HG02870 (cell line): ENCODE measurements around the gene CIDEB.
A peak's percentile ranks its signal among the peaks of the same experiment; 100 is the strongest.

Source experiments
- ATAC-seq: cut with Tn5 transposase; IDR thresholded peaks from one replicate; pipeline ENCODE4 v1.9.1; 2021; ENCODE audit warnings: mild to moderate bottlenecking, moderate library complexity; ENCODE audit not compliant: unreplicated experiment

Gene CIDEB

DNA sequence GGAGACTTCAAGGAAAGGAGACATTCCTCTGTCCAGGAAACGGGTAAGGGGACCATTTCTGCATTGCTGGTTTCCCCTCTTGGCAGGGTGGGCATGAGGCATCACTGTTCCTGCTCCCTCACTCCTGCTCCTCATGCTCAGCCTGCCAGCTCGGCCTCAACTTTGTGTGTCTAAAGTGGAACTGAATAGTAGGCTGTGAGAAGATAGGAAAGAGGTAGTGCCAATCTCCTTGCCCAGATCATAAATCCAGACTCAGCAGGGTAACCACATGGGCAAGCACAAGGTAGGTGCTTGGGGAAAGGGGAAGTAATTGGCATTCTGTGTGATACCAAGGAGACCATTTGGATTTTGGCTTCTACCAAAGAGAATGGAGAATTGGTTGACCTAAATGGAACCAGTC lies 6.1 kb upstream of the CIDEB start:
- no peak for ATAC-seq

GRCh38 chr14:24312736-24313507 lies 5.1 kb upstream of the CIDEB start:
- no peak for ATAC-seq

GRCh38 chr14:24311837-24312615 lies 4.2 kb upstream of the CIDEB start:
- ATAC-seq = no peak

GRCh38 chr14:24310646-24311604 lies 3.1 kb upstream of the CIDEB start, which contains the start of gene LTB4R:
Gene LTB4R, plus strand, starts transcription at chr14:24311502. Its CDS starts 4,150 bp downstream, at chr14:24315652.
- peak; percentile 57 for ATAC-seq

DNA sequence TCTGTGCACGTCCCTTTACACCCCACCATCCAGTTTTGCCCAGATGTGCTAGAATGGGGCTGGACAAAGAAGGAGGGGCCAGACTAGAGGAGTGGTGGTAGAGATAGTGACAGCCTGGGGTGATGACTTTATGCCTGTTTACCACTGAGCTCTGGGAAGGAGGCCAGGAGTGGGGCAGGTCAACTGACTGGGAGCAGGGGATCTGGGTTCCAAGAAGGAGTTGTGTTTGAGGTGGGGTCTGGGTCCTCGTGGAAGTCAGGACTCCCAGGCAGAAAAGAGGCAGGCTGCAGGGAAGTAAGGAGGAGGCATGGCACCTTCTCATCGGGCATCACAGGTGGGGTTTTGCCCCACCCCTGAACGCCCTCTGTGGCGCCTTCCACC lies 2.5 kb upstream of the CIDEB start:
- no peak for ATAC-seq

- no peak for ATAC-seq
Measured at GRCh38 chr14:24309538-24310264, 1.9 kb upstream of the CIDEB start, which contains the start of gene LTB4R2. Gene LTB4R2, plus strand, starts transcription at chr14:24310140. Its CDS starts 525 bp downstream, at chr14:24310665.

DNA sequence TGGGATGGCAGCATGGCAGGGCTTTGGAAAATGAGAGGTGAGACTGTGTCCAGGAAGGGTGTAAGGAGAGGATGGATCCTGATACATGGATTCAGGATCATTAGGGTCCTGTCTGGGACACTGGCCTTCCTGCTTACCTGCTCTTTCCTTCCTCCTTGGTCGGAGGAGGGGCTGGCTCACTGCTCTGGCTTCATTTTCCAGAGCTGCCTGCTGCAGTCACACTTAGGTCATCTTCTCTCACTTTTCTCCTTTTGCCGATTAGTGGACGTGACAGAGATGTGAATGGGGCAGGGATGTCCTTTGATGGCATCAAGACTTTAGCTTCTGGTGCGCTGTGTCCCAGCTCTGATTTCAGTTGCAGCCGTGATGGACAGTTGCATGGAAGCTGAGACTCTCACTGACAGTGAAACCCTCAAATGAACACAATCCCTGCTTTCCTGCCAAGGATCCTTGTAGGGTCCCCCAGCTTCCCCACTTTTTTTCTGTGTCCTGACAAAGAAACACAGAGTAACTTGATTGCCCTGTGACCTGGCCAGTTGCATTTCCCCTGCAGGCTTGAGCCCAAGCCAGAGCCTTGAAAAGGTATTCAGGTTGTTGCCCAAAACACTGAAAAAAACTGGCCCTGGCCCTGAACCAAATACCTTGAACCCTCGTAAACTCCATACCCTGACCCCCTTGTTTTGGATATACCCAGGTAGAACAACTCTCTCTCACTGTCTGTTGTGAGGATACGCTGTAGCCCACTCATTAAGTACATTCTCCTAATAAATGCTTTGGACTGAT lies 756 bp upstream of the CIDEB start:
- ATAC-seq = no peak

- ATAC-seq = no peak
Measured at GRCh38 chr14:24307156-24307574, 612 bp downstream of the CIDEB start.

- ATAC-seq = no peak
Measured at GRCh38 chr14:24304019-24304387, 3.8 kb downstream of the CIDEB start.

- ATAC-seq = no peak
Measured at GRCh38 chr14:24300326-24300980, 7.3 kb downstream of the CIDEB start.

DNA sequence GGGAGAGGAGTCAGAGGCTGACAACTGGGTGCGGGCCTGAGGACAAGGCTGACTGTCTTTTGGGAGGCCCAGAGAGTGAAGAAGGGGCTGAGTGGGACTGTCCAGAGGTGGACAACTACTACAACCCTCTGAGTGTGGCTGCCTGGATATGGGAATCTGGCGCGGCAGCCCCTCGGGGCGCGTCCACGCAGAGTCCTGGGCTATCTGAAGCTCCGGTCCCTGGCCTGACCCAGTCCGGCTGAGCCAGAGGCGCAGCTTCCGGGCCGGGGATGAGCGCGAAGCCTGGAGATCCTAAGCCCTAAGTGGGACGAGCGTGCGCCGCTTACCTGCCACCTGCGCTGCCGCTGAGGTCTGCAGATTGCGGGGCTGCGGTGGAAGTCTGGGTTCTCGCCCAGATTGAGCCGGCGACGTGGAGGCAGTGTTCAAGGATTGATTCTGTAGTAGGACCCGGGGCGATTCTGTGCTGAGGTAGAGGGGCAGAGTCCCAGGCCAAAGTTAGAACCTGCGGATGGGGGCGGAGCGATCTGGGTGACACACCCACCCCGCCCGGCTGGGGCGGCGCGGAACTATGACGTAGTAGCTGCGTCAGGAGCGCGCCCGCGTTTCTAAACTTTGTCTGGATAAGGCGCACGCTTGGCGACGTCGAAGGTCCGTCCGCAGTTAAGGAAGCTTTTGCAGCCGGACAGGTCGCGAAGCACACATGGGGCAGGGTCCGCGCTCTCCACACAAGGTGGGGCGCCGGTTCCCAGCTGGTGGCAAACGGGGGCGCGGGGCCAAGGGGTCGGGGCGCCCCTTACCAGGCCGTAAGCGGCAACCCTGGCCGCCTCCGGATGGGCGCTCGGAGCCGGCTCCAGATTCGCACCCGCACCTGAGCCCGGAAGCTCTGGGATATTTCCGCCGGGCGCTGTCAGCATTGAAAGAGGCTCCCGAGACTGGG lies 8.3 kb downstream of the CIDEB start, which contains the start of the genes DHRS1 and NOP9:
Gene DHRS1, minus strand, starts transcription at position 526 of the 937 bp plus-strand sequence. CDS start 674 bp downstream, outside the sequence.
Gene NOP9, plus strand, starts transcription at position 596 of the 937 bp plus-strand sequence. Its CDS starts 105 bp downstream, at position 701.
- peak; percentile 54 for ATAC-seq

DNA sequence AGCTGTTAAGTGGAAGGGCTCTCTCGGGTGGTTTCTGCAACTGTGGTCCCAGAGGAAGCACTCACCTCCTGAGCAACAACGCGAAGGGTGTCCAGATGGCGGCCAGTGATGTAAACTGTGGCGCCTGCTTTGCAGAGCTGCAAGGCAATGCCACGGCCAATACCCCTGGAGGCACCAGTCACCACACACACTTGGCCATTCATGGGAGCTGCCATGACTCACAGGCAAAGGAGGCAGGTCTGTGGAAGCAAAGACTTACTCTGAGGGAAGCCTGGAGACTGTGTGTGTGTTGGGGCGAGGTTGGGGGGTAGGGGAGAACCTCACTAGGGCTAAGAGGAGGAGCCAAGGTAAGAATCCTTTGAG lies 8.9 kb downstream of the CIDEB start:
- ATAC-seq = no peak

DNA sequence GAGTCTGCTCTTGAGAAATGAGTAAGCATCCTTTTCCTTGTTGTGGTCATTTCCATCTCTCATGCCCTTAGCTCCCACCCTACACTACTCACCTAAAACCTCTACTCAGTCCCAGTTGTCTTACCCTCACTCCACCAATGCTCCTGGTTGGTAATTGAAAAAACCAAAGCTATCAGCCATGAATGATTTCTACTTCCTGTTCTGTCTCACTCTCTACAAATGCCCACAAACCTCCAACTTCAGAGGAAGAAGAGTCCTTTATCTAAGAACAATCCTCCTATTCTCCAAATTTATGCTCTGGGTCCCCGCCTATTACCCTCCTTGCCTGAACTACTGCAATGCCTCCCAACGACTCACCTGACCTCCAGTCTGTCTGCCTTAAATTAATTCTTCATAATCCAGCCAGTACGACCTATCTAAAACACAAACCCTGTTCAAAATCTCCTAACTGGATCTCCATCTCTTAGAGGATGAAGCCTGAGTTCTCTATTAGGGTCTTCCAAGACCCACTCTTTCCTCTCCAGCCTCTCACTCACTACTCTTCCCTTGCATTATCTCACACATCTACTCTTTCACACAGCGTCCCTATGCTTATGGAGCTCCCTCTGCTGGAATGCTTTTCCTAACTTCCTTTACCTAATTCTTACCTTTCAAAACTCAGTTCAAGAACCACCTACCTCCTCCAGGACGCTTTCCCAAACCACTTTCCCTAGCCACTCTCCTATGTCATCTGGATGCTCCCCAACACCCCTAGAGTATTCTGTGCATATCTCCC lies 10.4 kb downstream of the CIDEB start:
- ATAC-seq = peak; percentile 15

- peak; percentile 43 for ATAC-seq
Measured at GRCh38 chr14:24296341-24297157, 11.2 kb downstream of the CIDEB start.

GRCh38 chr14:24293525-24293924 lies 14.3 kb downstream of the CIDEB start:
- ATAC-seq = no peak
